NCI-H345 (cell line): Measurements from ENCODE around the gene NT5DC1.
"Not testable (repeated sequence)": the region's sequence is repeated elsewhere in the genome, so short reads cannot be mapped to it uniquely, and the experiment has no call there.

Source experiments
- DNase-seq: peaks from one replicate; lab custom pipeline; 2025; lab: John Stamatoyannopoulos, UW

NT5DC1 gene

DNA sequence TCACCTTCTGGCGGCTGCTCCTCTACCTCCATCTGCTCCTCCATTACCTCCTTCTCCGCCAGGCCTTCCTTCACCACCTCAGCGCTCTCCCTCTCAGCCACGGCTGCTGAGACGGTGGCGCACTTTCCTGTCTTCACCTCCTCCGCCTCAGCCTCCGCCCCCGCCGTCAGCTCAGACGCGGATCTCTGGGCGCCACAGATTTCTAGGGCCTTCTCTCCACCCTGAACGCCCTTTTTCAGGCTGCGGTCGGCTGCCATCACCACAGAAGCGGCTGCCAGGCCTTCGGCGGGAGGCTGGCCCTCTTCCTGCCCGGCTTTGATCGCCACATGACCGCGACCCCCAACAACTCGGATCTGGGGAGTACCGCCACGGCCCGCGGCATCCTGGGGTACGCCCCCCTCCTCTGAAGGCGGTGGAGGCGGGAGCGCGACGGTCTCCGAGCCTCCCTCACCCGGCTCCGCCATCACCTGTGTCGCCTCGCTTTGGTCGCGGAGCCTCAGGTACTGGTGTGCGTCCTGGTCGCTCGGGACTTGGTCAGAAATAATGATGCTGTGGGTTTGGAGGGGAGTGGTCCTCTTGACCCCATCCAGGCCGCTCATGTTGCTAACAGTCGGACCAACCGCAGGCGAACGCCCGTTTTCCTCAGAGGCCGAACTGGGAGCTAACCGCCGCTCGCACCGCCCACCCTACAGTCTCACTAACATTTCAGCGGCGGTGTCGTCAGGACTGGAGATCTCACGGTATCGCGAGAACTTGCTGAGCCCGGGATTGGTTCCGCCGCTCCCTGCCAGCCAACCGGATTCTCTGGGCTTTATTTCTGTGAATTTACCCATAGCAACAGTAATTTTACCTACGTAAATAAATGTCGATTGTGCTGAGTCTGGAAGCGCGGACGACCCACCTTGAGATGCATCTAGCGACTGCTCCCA is 178.8 kb downstream of the NT5DC1 start, which contains the start of gene TSPYL1:
TSS of gene TSPYL1 (minus strand) at position 699 of the 929 bp plus-strand sequence. CDS start at position 599, 100 bp downstream.
- DNase-seq = peak; percentile 97

DNA sequence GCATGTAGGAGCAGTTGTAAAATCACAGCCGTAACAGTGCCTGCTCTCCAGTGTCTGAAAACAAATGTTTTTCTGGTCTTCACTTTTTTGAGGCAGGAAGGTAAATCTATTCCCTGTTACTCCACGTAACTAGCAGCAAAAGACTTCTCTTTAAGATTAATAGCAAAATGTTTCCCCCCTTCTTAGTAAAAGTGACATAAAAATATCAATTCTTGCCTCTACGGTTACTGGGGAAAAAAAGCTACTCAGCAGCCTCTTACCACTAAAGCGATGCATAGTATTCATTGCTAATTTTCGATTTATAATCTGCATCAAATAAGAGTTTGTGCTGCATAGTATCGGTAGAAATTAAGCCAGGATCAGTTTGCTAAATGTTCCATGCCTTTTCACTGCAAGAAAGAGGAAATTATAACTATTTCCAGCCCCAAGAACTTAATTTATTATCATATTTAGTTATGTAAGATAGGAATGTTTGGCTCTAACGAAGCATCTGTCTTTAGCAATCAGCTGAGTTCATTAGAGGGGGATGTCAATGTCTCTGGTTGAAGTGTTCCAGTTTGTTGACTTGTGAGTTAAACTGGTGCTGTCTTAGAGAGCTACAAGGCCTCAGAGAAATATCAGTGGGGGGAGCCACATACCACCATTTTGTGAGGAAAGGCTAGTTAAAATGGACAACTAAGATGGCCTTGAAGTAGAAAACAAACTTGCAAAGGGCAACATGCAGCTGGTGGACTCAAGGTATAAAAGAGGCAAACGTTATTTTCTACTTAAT is 179.7 kb downstream of the NT5DC1 start:
- no peak for DNase-seq

DNA sequence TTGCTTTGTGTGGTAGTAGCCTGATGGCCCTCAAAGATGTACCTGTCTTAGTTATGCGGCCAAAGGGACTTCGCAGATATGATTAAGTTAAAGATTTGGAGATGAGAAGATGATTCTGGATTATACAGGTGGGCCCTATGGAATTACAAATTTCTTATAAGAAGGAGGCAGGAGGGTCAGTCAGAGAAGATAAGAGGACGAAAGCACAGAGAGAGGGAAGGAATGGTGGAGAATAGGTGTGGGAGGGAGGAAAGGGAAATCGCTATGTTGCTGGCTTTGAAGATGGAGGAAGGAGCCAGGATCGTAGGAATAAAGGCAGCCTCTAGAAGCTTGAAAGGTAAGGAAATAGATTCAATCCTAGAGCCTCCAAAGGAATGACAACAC is 180.3 kb downstream of the NT5DC1 start:
- DNase-seq = no peak

DNA sequence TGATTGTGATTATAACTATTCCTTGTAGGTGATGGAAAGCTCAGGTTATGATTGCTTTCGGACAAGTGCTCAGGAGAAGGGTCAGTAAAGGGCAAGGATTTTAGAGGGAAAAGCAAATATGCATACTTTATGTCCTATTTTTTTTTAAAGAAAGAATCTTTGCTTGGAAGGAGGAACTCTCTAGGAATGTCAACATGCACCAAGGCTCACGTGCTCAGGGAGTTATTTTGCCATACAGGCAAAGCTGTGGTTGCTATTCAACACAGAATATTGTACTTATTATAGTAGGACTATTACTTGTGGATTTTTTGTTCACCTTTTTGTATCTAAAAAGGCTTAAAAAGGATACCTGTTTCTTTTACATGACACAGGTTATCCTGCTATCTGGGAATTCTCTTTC is 182.0 kb downstream of the NT5DC1 start:
- DNase-seq = no peak

DNA sequence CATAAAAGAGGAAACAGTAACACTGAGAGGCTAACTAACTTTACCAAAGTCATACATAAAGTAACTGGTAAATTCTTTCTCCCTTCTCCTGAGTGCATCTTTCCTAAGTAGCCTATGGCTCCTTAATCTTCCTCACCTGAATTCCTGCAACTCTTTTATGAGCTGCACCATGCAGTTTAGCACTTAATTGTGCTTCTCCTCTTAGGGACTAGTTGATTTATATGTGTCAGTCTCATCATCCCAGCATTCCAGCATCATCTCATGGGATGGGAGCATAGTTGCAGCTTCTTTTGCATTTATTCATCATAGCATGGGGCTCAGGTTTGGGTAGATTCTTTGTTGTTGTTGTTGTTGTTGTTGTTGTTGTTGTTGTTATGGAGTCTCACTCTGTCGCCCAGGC is 182.5 kb downstream of the NT5DC1 start:
- DNase-seq = no peak

DNA sequence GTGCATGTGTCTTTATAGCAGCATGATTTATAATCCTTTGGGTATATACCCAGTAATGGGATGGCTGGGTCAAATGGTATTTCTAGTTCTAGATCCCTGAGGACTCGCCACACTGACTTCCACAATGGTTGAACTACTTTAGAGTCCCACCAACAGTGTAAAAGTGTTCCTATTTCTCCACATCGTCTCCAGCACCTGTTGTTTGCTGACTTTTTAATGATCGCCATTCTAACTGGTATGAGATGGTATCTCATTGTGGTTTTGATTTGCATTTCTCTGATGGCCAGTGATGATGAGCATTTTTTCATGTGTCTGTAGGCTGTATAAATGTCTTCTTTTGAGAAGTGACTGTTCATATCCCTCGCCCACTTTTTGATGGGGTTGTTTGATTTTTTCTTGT is 184.3 kb downstream of the NT5DC1 start:
- DNase-seq = not testable (repeated sequence)

DNA sequence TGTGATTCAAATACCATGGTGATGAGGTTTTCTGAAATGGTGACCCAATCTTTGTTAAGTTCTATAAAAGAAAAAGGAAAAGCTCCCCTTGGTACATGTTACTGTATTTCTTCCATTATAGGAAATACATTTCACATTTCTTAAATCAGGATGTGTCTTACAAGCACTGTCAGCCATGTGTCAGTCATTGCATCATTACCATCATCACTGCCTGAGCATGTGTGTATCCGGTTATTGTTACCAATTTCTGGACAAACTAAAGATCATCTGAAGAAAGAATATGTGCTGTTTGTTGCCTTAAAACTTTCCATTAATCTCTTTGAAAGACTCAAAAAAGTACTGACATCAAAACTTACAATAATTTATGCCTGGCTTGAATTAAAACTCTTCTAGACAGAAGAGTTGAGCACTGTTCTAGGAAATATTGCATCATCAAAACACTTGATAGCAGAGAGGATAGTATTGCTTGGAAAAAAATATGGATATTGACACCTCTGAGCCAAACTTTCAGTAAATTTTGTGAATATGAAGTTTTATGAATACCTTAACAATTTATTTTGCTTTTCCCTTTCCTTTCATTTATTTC is 186.2 kb downstream of the NT5DC1 start:
- no peak for DNase-seq

DNA sequence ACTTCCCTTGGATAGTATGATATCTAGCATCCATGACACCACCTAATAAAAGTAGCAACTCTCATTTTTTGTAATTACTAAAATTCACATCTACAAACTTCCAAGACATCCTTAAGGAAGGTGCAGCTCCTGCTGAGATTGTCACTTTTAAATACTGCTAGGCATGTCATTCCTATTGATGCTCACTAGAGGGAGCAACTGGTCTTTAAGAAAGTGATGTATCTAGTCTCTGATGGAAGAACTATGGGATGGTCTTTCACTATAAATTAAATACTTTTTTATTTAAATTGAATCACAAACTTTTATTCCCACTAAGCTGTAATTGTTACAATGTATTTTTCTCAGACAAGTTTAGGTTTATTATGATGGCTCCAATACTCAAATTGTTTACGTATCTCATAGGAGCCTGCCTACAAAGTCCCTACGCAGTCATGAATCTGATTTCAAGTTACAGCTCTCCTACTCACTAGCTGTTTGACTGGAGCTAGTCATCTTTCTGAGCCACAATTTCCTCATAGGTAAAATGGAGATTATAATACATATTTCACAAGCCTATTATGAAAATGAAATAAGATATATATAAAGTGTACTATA is 187.1 kb downstream of the NT5DC1 start:
- DNase-seq = no peak

DNA sequence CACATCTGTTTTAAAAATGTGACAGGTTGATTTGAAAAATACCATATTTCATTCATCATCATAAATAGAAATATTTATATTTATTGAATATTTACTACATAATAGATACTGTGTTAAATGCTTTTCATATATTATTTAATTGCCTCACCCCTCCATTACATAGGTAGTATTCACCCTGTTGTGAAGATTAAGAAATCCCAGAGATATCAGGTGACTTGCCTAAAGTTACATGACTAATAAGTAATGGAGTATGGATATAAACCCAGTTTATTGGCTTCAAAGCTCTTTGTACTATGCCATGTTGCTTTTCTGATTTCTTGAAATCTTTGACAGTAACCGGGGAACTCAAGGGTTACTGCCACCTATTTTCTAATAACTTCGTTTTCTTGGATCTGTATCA is 189.2 kb downstream of the NT5DC1 start:
- DNase-seq = no peak

DNA sequence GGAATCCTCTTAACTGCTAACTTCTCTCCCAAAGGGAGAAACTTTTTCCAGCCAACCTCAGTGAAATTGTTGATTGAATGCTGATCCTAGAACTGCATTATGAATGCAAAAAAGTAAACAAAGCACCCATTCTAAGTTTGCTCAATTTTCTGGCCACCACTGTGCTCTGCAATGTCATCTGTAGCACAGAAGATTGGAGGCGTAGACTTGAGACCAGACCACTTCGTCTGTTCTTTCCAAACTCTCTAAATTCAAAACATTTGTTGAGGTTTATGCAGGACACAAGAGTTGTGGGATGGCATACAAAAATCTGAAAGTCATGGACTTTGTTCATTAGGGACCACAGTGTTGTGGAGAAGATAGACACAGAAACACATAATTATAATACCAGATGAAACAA is 190.1 kb downstream of the NT5DC1 start:
- DNase-seq = no peak

DNA sequence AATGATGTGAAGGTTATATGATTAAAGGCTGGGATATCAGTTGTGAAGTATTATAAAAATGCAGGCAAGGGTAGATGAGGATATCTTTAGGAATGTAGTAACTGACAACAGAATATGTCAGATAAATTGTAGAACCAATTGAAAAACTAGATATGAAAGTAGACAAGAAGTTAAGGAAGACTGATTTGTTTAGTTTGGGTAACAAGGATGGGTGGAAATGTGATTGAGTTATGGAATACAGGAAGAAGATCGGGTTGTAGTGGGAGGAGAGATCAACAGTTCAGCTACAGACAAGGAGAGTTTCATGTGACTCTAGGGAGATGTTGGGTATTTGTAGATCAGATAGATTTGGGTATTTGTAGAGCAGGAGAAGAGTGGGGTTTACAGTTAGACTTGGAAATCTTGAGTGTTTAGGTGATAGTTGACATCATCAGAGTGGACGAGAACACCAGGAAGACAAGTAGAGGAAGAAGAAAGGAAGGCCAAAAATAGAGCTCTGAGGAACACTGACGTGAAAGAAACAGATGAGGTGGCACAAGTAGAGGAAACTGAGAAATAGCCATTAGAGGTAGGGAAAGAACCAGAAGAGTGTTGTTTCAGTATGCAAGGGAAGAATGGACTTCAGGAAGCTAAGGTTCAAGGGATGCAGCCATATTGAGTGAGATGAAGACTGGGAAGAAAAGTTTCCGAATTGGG is 191.2 kb downstream of the NT5DC1 start:
- no peak for DNase-seq

DNA sequence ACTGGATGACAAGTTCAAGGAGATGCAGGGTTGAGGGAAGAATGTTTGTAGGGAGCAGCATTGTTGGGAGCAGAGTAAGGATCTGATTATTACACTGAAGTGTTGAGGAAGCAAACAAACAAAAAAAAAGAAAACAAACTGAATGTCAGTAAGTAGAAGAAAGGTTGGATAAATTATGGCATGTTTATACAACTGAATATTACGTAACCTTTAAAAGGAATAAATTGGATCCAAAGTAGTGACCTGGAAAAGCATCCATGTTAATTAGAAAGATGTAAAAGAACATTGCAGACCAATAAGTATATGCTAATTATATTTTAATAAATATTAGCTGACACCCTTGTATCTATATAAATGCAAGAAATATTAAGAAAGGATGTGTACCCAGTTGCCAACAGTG is 191.9 kb downstream of the NT5DC1 start:
- no peak for DNase-seq

DNA sequence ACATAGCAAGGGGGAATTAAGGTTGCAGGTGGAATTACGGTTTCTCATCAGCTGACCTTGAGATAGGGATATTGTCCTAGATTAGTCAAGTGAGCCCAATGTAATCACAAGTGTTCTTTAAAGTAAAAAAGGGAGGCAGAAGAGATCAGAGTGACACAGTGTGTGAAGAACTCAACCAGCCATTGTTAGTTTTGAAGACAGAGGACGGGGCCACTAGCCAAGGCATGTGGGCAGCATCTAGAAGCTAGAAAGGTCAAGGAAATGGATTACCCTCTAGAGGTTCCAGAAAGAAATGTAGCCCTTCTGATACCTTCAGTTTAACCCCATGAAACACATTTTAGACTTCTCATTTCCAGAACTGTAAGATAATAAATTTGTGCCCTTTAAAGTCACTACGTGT is 197.6 kb downstream of the NT5DC1 start:
- DNase-seq = no peak

DNA sequence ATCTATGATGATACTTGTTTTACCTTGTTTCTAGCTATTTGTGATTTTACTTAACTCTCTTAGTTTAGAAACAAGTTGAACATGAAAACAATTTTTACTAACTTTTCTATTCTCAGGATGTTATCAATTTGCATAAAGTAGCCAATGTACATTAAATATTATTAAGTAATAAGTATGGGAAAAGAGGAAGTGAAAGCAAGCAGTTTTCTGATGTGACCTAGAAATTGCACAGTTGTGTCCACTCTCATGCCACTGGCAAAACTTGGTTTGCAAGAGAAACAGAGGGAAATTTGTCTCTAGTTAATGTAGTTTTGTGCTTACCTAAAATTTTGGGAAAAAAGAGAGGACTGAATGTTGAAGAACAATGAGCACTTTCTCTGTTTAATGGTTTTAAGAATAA is 198.3 kb downstream of the NT5DC1 start:
- no peak for DNase-seq
